Measurements from ENCODE around the gene CD63. TPM values are rescaled to one million over a fixed set of nuclear protein-coding genes. Genes with fewer than 3 reads are reported as not detected.

The CD63 gene
- polyA plus RNA-seq, 1 donor from 2014 or later, result 217 TPM

DNA sequence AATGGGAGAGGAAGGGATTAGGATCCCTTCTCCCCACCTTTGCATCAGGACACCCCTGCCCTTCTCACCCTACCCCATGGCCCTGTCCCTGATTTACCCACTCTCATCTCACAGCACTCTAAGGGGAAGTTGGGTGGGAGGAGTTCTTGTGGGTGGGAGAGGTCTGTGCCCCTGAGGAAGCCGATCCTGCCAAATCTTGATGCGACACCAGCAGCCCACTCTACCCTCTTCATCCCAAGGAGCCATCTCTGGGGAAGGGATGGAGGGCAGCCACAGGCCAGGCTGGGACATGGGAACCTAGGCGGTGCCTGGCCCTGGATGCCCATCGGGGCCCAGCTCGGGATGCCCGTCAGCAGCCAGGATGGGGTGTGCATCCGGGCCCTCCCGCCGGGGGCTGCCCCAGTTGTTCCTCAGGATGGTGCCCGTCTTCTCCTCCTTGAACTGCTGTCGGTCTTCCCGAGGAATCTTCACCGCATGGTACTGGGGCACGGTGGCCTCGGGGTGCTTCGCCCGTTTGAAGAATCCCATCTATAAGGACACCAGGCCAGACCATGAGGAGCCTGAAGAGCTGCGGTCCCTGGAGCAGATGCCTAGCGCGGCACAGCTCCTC lies 43.9 kb downstream of the CD63 start:
- Histone ChIP-seq H3K4me2 (ENCODE audit: low read length) (no peak overlapping the region), H3K27ac (ENCODE audit: low read length) (no peak overlapping the region), H3K36me3 (ENCODE audit: insufficient read depth, low read length) (no peaks in the 10 kb centered on the region), H3K4me3 (ENCODE audit: low read length) (no peak overlapping the region), H2AFZ (ENCODE audit: low read depth, low read length) (no peak overlapping the region), H3F3A (ENCODE audit: insufficient read depth, low read length, poor library complexity, severe bottlenecking) (no peaks in the 10 kb centered on the region), H3K9me2 (ENCODE audit: insufficient read depth, low read length) (no peaks in the 10 kb centered on the region), H3K9me3 (ENCODE audit: low read length) (no peaks in the 10 kb centered on the region), H3K27me3 (ENCODE audit: insufficient read depth, low read depth, low read length) (no peaks in the 10 kb centered on the region), H4K20me1 (ENCODE audit: insufficient read depth) (no peaks in the 10 kb centered on the region), H3K79me2 (replicated peaks; ENCODE audit: insufficient read depth, low read length) (no peaks in the 10 kb centered on the region), H3K9ac (ENCODE audit: low read length) (no peak overlapping the region)
- TF ChIP-seq POLR2AphosphoS5 (IDR thresholded peaks at IDR 0.05) (no peak), EZH2 (IDR thresholded peaks at IDR 0.05; ENCODE audit: borderline replicate concordance, insufficient read depth, low read length, poor library complexity, severe bottlenecking) (no peak), EP300 (conservative IDR thresholded peaks at IDR 0.05; ENCODE audit: poor library complexity, severe bottlenecking) (no peak), SMC3 (conservative IDR thresholded peaks at IDR 0.05; ENCODE audit: poor library complexity) (no peak), TAF1 (IDR thresholded peaks at IDR 0.05; ENCODE audit: low read depth) (no peak)
- TF ChIP-seq, protein P1, sequence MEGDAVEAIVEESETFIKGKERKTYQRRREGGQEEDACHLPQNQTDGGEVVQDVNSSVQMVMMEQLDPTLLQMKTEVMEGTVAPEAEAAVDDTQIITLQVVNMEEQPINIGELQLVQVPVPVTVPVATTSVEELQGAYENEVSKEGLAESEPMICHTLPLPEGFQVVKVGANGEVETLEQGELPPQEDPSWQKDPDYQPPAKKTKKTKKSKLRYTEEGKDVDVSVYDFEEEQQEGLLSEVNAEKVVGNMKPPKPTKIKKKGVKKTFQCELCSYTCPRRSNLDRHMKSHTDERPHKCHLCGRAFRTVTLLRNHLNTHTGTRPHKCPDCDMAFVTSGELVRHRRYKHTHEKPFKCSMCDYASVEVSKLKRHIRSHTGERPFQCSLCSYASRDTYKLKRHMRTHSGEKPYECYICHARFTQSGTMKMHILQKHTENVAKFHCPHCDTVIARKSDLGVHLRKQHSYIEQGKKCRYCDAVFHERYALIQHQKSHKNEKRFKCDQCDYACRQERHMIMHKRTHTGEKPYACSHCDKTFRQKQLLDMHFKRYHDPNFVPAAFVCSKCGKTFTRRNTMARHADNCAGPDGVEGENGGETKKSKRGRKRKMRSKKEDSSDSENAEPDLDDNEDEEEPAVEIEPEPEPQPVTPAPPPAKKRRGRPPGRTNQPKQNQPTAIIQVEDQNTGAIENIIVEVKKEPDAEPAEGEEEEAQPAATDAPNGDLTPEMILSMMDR (IDR thresholded peaks at IDR 0.05; ENCODE audit: poor library complexity, severe bottlenecking), result no peak
- TF ChIP-seq, protein P2, sequence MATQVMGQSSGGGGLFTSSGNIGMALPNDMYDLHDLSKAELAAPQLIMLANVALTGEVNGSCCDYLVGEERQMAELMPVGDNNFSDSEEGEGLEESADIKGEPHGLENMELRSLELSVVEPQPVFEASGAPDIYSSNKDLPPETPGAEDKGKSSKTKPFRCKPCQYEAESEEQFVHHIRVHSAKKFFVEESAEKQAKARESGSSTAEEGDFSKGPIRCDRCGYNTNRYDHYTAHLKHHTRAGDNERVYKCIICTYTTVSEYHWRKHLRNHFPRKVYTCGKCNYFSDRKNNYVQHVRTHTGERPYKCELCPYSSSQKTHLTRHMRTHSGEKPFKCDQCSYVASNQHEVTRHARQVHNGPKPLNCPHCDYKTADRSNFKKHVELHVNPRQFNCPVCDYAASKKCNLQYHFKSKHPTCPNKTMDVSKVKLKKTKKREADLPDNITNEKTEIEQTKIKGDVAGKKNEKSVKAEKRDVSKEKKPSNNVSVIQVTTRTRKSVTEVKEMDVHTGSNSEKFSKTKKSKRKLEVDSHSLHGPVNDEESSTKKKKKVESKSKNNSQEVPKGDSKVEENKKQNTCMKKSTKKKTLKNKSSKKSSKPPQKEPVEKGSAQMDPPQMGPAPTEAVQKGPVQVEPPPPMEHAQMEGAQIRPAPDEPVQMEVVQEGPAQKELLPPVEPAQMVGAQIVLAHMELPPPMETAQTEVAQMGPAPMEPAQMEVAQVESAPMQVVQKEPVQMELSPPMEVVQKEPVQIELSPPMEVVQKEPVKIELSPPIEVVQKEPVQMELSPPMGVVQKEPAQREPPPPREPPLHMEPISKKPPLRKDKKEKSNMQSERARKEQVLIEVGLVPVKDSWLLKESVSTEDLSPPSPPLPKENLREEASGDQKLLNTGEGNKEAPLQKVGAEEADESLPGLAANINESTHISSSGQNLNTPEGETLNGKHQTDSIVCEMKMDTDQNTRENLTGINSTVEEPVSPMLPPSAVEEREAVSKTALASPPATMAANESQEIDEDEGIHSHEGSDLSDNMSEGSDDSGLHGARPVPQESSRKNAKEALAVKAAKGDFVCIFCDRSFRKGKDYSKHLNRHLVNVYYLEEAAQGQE (IDR thresholded peaks at IDR 0.05; ENCODE audit: borderline replicate concordance), result no peak

DNA sequence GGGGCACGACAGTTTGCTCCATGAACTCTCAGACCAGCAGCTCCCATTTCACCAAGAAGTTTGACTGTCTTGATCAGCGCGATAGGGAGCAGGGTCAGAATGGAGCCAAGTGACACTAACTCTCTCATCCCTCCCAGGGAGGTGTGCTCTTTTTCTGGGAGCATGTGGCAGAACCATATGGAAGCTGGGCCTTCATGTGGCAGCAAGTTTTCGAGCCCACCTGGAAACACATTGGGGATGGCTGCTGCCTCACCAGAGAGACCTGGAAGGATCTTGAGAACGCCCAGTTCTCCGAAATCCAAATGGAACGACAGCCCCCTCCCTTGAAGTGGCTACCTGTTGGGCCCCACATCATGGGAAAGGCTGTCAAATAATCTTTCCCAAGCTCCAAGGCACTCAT lies 45.1 kb downstream of the CD63 start:
- Histone ChIP-seq H4K20me1 (ENCODE audit: insufficient read depth) (no peaks in the 10 kb centered on the region), H2AFZ (ENCODE audit: low read depth, low read length) (no peak overlapping the region), H3K9me3 (ENCODE audit: low read length) (no peaks in the 10 kb centered on the region), H3F3A (ENCODE audit: insufficient read depth, low read length, poor library complexity, severe bottlenecking) (no peaks in the 10 kb centered on the region), H3K4me3 (ENCODE audit: low read length) (no peak overlapping the region), H3K9me2 (ENCODE audit: insufficient read depth, low read length) (no peaks in the 10 kb centered on the region), H3K27me3 (ENCODE audit: insufficient read depth, low read depth, low read length) (no peaks in the 10 kb centered on the region), H3K27ac (ENCODE audit: low read length) (no peak overlapping the region), H3K4me2 (ENCODE audit: low read length) (no peak overlapping the region), H3K36me3 (ENCODE audit: insufficient read depth, low read length) (no peaks in the 10 kb centered on the region), H3K79me2 (replicated peaks; ENCODE audit: insufficient read depth, low read length) (no peaks in the 10 kb centered on the region), H3K9ac (ENCODE audit: low read length) (no peak overlapping the region)
- no peak for TF ChIP-seq POLR2AphosphoS5 (IDR thresholded peaks at IDR 0.05)
- TF ChIP-seq RAD21 (conservative IDR thresholded peaks at IDR 0.05), result no peak
- TF ChIP-seq SMC3 (conservative IDR thresholded peaks at IDR 0.05; ENCODE audit: poor library complexity), result no peak
- TF ChIP-seq, protein P2 (IDR thresholded peaks at IDR 0.05; ENCODE audit: borderline replicate concordance), result no peak
- no peak for TF ChIP-seq TAF1 (IDR thresholded peaks at IDR 0.05; ENCODE audit: low read depth)
- no peak for TF ChIP-seq EZH2 (IDR thresholded peaks at IDR 0.05; ENCODE audit: borderline replicate concordance, insufficient read depth, low read length, poor library complexity, severe bottlenecking)
